ENCODE data around the gene MYO1D. TPM values are rescaled to one million over a fixed set of nuclear protein-coding genes. Genes with fewer than 3 reads are reported as not detected.
"Not testable (repeated sequence)": the region's sequence is repeated elsewhere in the genome, so short reads cannot be mapped to it uniquely, and the experiment has no call there.

Gene MYO1D
- total RNA-seq, 4 donors from 2014 or later: 70.5 to 92.3 (median 72.7) TPM

- Histone ChIP-seq H3K4me1 (no peaks in the 10 kb centered on the region), H3K36me3 (peaks cover 28% of the 10 kb centered on the region), H3K4me3 (no peak overlapping the region), H3K27me3 (no peaks in the 10 kb centered on the region), H3K9me3 (no peaks in the 10 kb centered on the region), H3K27ac (no peak overlapping the region)
- TF ChIP-seq CTCF (IDR thresholded peaks at IDR 0.05) (no peak), POLR2AphosphoS5 (IDR thresholded peaks at IDR 0.05) (no peak)
- DNase-seq (ENCODE audit: low spot score in 2 of 2): no peak
- WGBS: 83% methylated on average over 1 of the region's 1 CpG
Measured at GRCh38 chr17:32741381-32741780, 135.5 kb downstream of the MYO1D start.

GRCh38 chr17:32739722-32740121, 137.2 kb downstream of the MYO1D start:
- no peaks in the 10 kb centered on the region for H3K9me3 ChIP-seq
- no peak overlapping the region for H3K27ac ChIP-seq
- no peaks in the 10 kb centered on the region for H3K4me1 ChIP-seq
- peaks cover 17% of the 10 kb centered on the region for H3K36me3 ChIP-seq
- no peak overlapping the region for H3K4me3 ChIP-seq
- no peak for DNase-seq (ENCODE audit: low spot score in 2 of 2)
- no peaks in the 10 kb centered on the region for H3K27me3 ChIP-seq
- TF ChIP-seq EP300 (IDR thresholded peaks at IDR 0.05) (no peak), CTCF (IDR thresholded peaks at IDR 0.05) (no peak), POLR2A (IDR thresholded peaks at IDR 0.05) (no peak), POLR2AphosphoS5 (IDR thresholded peaks at IDR 0.05) (no peak)
- WGBS: 100% methylated on average over 2 of the region's 2 CpGs

- DNase-seq (ENCODE audit: low spot score in 2 of 2); H3K9me3 ChIP-seq; H3K27ac ChIP-seq; H3K27me3 ChIP-seq; H3K4me1 ChIP-seq; H3K4me3 ChIP-seq: not testable (repeated sequence)
- 75% methylated on average over 4 of the region's 4 CpGs for WGBS
- peaks cover 16% of the 10 kb centered on the region for H3K36me3 ChIP-seq
Measured at GRCh38 chr17:32739151-32739550, 137.8 kb downstream of the MYO1D start.

- no peak for DNase-seq (ENCODE audit: low spot score in 2 of 2)
- 100% methylated on average over 1 of the region's 1 CpG for WGBS
- no peaks in the 10 kb centered on the region for H3K4me1 ChIP-seq
- H3K27ac ChIP-seq: no peak overlapping the region
- peaks cover 21% of the 10 kb centered on the region for H3K36me3 ChIP-seq
- H3K4me3 ChIP-seq: no peak overlapping the region
- no peaks in the 10 kb centered on the region for H3K27me3 ChIP-seq
- no peaks in the 10 kb centered on the region for H3K9me3 ChIP-seq
- TF ChIP-seq EP300 (IDR thresholded peaks at IDR 0.05): no peak
- TF ChIP-seq CTCF (IDR thresholded peaks at IDR 0.05): no peak
- no peak for TF ChIP-seq POLR2A (IDR thresholded peaks at IDR 0.05)
- no peak for TF ChIP-seq POLR2AphosphoS5 (IDR thresholded peaks at IDR 0.05)
Measured at GRCh38 chr17:32733401-32733800, 143.5 kb downstream of the MYO1D start.

- H3K9me3 ChIP-seq: no peaks in the 10 kb centered on the region
- H3K4me1 ChIP-seq: no peaks in the 10 kb centered on the region
- H3K27me3 ChIP-seq: no peaks in the 10 kb centered on the region
- DNase-seq (ENCODE audit: low spot score in 2 of 2): no peak
- no peak overlapping the region for H3K4me3 ChIP-seq
- 72% methylated on average over 5 of the region's 6 CpGs for WGBS
- no peak overlapping the region for H3K27ac ChIP-seq
- peaks cover 21% of the 10 kb centered on the region for H3K36me3 ChIP-seq
- no peak for TF ChIP-seq POLR2A (IDR thresholded peaks at IDR 0.05)
- no peak for TF ChIP-seq POLR2AphosphoS5 (IDR thresholded peaks at IDR 0.05)
- TF ChIP-seq EP300 (IDR thresholded peaks at IDR 0.05): no peak
- no peak for TF ChIP-seq CTCF (IDR thresholded peaks at IDR 0.05)
Measured at GRCh38 chr17:32732900-32733299, 144.0 kb downstream of the MYO1D start.

- H3K27ac ChIP-seq: no peak overlapping the region
- H3K36me3 ChIP-seq: peaks cover 16% of the 10 kb centered on the region
- H3K27me3 ChIP-seq: no peaks in the 10 kb centered on the region
- no peak for TF ChIP-seq POLR2AphosphoS5 (IDR thresholded peaks at IDR 0.05)
- TF ChIP-seq CTCF (IDR thresholded peaks at IDR 0.05): no peak
- TF ChIP-seq EP300 (IDR thresholded peaks at IDR 0.05): no peak
- TF ChIP-seq POLR2A (IDR thresholded peaks at IDR 0.05): no peak
- no peak for DNase-seq (ENCODE audit: low spot score in 2 of 2)
- H3K4me1 ChIP-seq: no peaks in the 10 kb centered on the region
- 100% methylated on average over 2 of the region's 2 CpGs for WGBS
- no peaks in the 10 kb centered on the region for H3K9me3 ChIP-seq
- no peak overlapping the region for H3K4me3 ChIP-seq
Measured at GRCh38 chr17:32732296-32732642, 144.7 kb downstream of the MYO1D start.

Data from suprapubic skin (tissue), 4 donors.